Gastroesophageal sphincter (tissue), 3 donors: ENCODE results near the gene UPF1.

Experiments
- CTCF ChIP-seq, 4 experiments: fragments of 200-600 bp in 2 of 4; fragments of 450-650 bp in 2 of 4; sonication (generic) in 1 of 4; IDR thresholded peaks; one replicate each; pipeline ENCODE4 v1.5.1; 2017 to 2019; ENCODE audit warnings: antibody characterized with exemption in 4 of 4, mild to moderate bottlenecking in 2 of 4, moderate library complexity in 2 of 4
- EP300 ChIP-seq: sonication (generic); formaldehyde crosslinking; IDR thresholded peaks from one replicate; pipeline ENCODE4 v1.6.1; 2017; ENCODE audit warnings: antibody characterized with exemption, mild to moderate bottlenecking
- POLR2A ChIP-seq, 2 donors: fragments of 450-650 bp; IDR thresholded peaks; one replicate each; pipeline ENCODE4 v1.6.1; 2017; ENCODE audit warnings: antibody characterized with exemption in 2 of 2, mild to moderate bottlenecking in 2 of 2, moderate library complexity in 1 of 2
- POLR2AphosphoS5 ChIP-seq: sonication (generic); formaldehyde crosslinking; IDR thresholded peaks from one replicate; pipeline ENCODE4 v1.6.1; 2017; ENCODE audit warnings: antibody characterized with exemption

GRCh38 chr19:18871543-18871942 is 39.8 kb downstream of the UPF1 start:
- TF ChIP-seq CTCF (IDR thresholded peaks at IDR 0.05) (no peak), EP300 (no peak), POLR2A (IDR thresholded peaks at IDR 0.05) (no peak), POLR2AphosphoS5 (no peak)
